HepG2 (cell line): ENCODE data around the gene TUBB3. TPM values are rescaled to one million over a fixed set of nuclear protein-coding genes. Genes with fewer than 3 reads are reported as not detected.

Experiments used
- TARDBP ChIP-seq: sonication (generic); formaldehyde crosslinking; IDR thresholded peaks from 2 replicates; pipeline ENCODE4 v1.8.0; 2022; ENCODE audit warnings: mild to moderate bottlenecking, missing genetic modification reagents
- TSC22D2 ChIP-seq: sonication (generic); formaldehyde crosslinking; IDR thresholded peaks from 2 replicates; pipeline ENCODE4 v1.5.1; 2020; ENCODE audit warnings: missing genetic modification reagents, mild to moderate bottlenecking, borderline replicate concordance
- ZBTB38 ChIP-seq: sonication (generic); formaldehyde crosslinking; IDR thresholded peaks from 2 replicates; pipeline ENCODE4 v1.5.1; 2020; ENCODE audit warnings: mild to moderate bottlenecking, missing genetic modification reagents
- ZNF331 ChIP-seq: sonication (generic); formaldehyde crosslinking; IDR thresholded peaks from 2 replicates; pipeline ENCODE4 v1.4.0; 2020; ENCODE audit warnings: missing genetic modification reagents
- ZNF451 ChIP-seq: sonication (generic); formaldehyde crosslinking; IDR thresholded peaks from 2 replicates; pipeline ENCODE4 v1.5.0; 2020; ENCODE audit warnings: mild to moderate bottlenecking, missing genetic modification reagents
- polyA plus RNA-seq, 8 experiments: library from polyadenylated mRNA; depleted of rRNA in 3 of 8; stranded (reverse) in 7 of 8; unstranded in 1 of 8; fragments of >200 nt; fragmentation: Illumina TruSeq in 4 of 8; extraction: Trizol in 4 of 8; gene quantifications; 2 replicates each; pipeline versions ENCODE4 v1.2.1 to v1.2.3, GENCODE V29; 2011 to 2016; ENCODE audit warnings: low read depth in 4 of 8, missing spikeins in 1 of 8, mixed read lengths in 1 of 8; ENCODE audit not compliant: insufficient read depth in 1 of 8
- total RNA-seq, 5 experiments: library from RNA; depleted of rRNA; stranded (reverse); fragments of >200 nt; fragmentation: Illumina TruSeq; extraction: Trizol; gene quantifications; 2 replicates each; pipeline ENCODE4 v1.2.3, GENCODE V29; 2016; ENCODE audit warnings: low read depth in 1 of 5
- TF ChIP-seq, protein P1 (sequence below): sonication (generic); formaldehyde crosslinking; IDR thresholded peaks from 2 replicates; pipeline ENCODE4 v1.4.0; 2020; ENCODE audit warnings: missing genetic modification reagents, borderline replicate concordance

Gene TUBB3
- total and polyA plus RNA-seq, 2 of the 13 experiments (the other 11 are each of a cell fraction or from before 2014, with no cell fraction given): 110 to 185 TPM

DNA sequence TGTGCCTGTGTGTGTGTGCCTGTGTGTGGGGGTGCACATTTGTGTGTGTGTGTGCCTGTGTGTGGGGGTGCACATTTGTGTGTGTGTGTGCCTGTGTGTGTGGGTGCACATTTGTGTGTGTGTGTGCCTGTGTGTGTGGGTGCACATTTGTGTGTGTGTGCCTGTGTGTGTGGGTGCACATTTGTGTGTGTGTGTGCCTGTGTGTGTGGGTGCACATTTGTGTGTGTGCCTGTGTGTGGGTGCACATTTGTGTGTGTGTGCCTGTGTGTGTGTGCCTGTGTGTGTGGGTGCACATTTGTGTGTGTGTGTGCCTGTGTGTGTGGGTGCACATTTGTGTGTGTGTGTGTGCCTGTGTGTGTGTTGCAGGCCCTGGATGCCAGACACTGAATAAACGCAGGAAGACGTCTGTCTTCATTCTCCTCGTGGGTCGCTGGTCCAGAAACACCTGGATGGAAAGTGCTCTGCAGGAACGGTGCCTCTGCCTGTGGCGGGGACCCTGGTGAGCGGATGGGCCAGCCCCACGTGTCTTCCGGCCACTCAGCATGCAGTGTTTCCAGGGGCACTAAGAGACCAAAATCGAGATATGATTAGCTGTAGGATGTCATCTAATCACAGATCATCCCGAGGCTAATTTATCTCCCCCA lies 8.4 kb upstream of the TUBB3 start (continued):
- TF ChIP-seq ZNF451 (CRISPR knock-in tag) (0 out of 2 replicates have a peak, but pooled peaks have one; percentile 7), TARDBP (CRISPR knock-in tag) (0 out of 2 replicates have a peak, but pooled peaks have one; percentile 12), TSC22D2 (CRISPR knock-in tag) (0 out of 2 replicates have a peak, but pooled peaks have one; percentile 4), ZNF331 (CRISPR knock-in tag) (peak; percentile 100), ZBTB38 (CRISPR knock-in tag) (peak; percentile 51; the same call in 1 of the 2 replicates)
- TF ChIP-seq, protein P1, sequence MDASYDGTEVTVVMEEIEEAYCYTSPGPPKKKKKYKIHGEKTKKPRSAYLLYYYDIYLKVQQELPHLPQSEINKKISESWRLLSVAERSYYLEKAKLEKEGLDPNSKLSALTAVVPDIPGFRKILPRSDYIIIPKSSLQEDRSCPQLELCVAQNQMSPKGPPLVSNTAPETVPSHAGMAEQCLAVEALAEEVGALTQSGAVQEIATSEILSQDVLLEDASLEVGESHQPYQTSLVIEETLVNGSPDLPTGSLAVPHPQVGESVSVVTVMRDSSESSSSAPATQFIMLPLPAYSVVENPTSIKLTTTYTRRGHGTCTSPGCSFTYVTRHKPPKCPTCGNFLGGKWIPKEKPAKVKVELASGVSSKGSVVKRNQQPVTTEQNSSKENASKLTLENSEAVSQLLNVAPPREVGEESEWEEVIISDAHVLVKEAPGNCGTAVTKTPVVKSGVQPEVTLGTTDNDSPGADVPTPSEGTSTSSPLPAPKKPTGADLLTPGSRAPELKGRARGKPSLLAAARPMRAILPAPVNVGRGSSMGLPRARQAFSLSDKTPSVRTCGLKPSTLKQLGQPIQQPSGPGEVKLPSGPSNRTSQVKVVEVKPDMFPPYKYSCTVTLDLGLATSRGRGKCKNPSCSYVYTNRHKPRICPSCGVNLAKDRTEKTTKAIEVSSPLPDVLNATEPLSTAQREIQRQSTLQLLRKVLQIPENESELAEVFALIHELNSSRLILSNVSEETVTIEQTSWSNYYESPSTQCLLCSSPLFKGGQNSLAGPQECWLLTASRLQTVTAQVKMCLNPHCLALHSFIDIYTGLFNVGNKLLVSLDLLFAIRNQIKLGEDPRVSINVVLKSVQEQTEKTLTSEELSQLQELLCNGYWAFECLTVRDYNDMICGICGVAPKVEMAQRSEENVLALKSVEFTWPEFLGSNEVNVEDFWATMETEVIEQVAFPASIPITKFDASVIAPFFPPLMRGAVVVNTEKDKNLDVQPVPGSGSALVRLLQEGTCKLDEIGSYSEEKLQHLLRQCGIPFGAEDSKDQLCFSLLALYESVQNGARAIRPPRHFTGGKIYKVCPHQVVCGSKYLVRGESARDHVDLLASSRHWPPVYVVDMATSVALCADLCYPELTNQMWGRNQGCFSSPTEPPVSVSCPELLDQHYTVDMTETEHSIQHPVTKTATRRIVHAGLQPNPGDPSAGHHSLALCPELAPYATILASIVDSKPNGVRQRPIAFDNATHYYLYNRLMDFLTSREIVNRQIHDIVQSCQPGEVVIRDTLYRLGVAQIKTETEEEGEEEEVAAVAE: 0 out of 2 replicates have a peak, but pooled peaks have one; percentile 4
